Measurements from ENCODE around the gene PRR22. TPM values are rescaled to one million over a fixed set of nuclear protein-coding genes. Genes with fewer than 3 reads are reported as not detected.

The PRR22 gene
- total and polyA plus RNA-seq, 9 of the 15 experiments (the other 6 are each of a cell fraction or from before 2014, with no cell fraction given): 0.03 to 12.0 (median 2.0) TPM; not detected in 1

- TF ChIP-seq PTBP1 (IDR thresholded peaks at IDR 0.05; ENCODE audit: low read depth, low read length) (no peak), ATF2 (CRISPR knock-in tag; IDR thresholded peaks at IDR 0.05) (no peak), ARID3A (IDR thresholded peaks at IDR 0.05; ENCODE audit: borderline replicate concordance, low read depth, low read length) (no peak), ZNF57 (CRISPR knock-in tag; IDR thresholded peaks at IDR 0.05) (0 out of 2 replicates have a peak, but pooled peaks have one; percentile 61), RBM39 (optimal IDR thresholded peaks at IDR 0.05; ENCODE audit: low read depth, low read length) (no peak), HMG20B (CRISPR knock-in tag; IDR thresholded peaks at IDR 0.05) (no peak), ZNF23 (CRISPR knock-in tag; IDR thresholded peaks at IDR 0.05) (no peak), PRDM10 (IDR thresholded peaks at IDR 0.05; ENCODE audit: partially characterized antibody) (no peak), MCM3 (IDR thresholded peaks at IDR 0.05) (no peak), MCM7 (IDR thresholded peaks at IDR 0.05) (no peak), PTRF (tag; IDR thresholded peaks at IDR 0.05) (no peak), MNT (conservative IDR thresholded peaks at IDR 0.05) (peak in 1 of 2 experiments; percentile 79; a peak in 2 of 4 replicates), TGIF2 (CRISPR knock-in tag; IDR thresholded peaks at IDR 0.05) (no peak), ZBTB11 (CRISPR knock-in tag; IDR thresholded peaks at IDR 0.05) (peak in 1 of 3 experiments; percentile 86; a peak in 2 of 6 replicates)
Measured at GRCh38 chr19:5799247-5800241, 15.0 kb upstream of the PRR22 start (continued).

Measured in K562 (cell line).